ENCODE measurements around the gene GTF2H4. TPM values are rescaled to one million over a fixed set of nuclear protein-coding genes. Genes with fewer than 3 reads are reported as not detected.

Gene GTF2H4
- total RNA-seq, 4 donors from 2014 or later: 5.7 to 20.7 (median 7.5) TPM

- intact Hi-C loops (cut with DNase I; ENCODE audit: low total_unique reads) (no loop called here), in situ Hi-C loops (cut with MboI; ENCODE audit: low sequenced_read_pairs in 4 of 4) (loop anchor here in 1 of 4 donors (25.0 kb wide), 1 partner anchor 159 kb away; the partner anchor contains the start of genes FLOT1 and IER3)
- DNase-seq: no peak
- no peaks in the 10 kb centered on the region for H3K27me3 ChIP-seq
- peaks cover 0 to 80% of the 10 kb centered on the region in 2 donors for H3K36me3 ChIP-seq
- no peak overlapping the region for H3K4me3 ChIP-seq
- H3K9me3 ChIP-seq: no peaks in the 10 kb centered on the region
- TF ChIP-seq CTCF (IDR thresholded peaks at IDR 0.05 in 4 of 5, conservative IDR thresholded peaks at IDR 0.05 in 1 of 5) (no peak), POLR2A (IDR thresholded peaks at IDR 0.05) (no peak)
- H3K4me1 ChIP-seq: no peaks in the 10 kb centered on the region
- no peak overlapping the region for H3K27ac ChIP-seq
- no peak for ATAC-seq
Observed at GRCh38 chr6:30896541-30896940, 11.5 kb upstream of the GTF2H4 start.

- no peak overlapping the region for H3K27ac ChIP-seq
- H3K9me3 ChIP-seq: no peaks in the 10 kb centered on the region
- intact Hi-C loops (cut with DNase I; ENCODE audit: low total_unique reads) (no loop called here), in situ Hi-C loops (cut with MboI; ENCODE audit: low sequenced_read_pairs in 4 of 4) (loop anchor here in 1 of 4 donors (25.0 kb wide), 1 partner anchor 161 kb away; the partner anchor contains the start of genes FLOT1 and IER3)
- DNase-seq: no peak
- ATAC-seq: no peak
- TF ChIP-seq CTCF (IDR thresholded peaks at IDR 0.05 in 4 of 5, conservative IDR thresholded peaks at IDR 0.05 in 1 of 5): no peak
- no peak for TF ChIP-seq POLR2A (IDR thresholded peaks at IDR 0.05)
- no peaks in the 10 kb centered on the region for H3K4me1 ChIP-seq
- no peaks in the 10 kb centered on the region for H3K27me3 ChIP-seq
- H3K4me3 ChIP-seq: no peak overlapping the region
- peaks cover 0 to 66% of the 10 kb centered on the region in 2 donors for H3K36me3 ChIP-seq
Observed at GRCh38 chr6:30897882-30898281, 10.1 kb upstream of the GTF2H4 start.

- DNase-seq: no peak
- no peaks in the 10 kb centered on the region for H3K4me1 ChIP-seq
- no peaks in the 10 kb centered on the region for H3K9me3 ChIP-seq
- in situ Hi-C loops (cut with MboI; ENCODE audit: low sequenced_read_pairs in 4 of 4): loop anchor here in 1 of 4 donors (25.0 kb wide), 1 partner anchor 162 kb away; the partner anchor contains the start of genes FLOT1 and IER3
- H3K27ac ChIP-seq: no peak overlapping the region
- intact Hi-C loops (cut with DNase I; ENCODE audit: low total_unique reads): no loop called here
- no peak overlapping the region for H3K4me3 ChIP-seq
- no peak for ATAC-seq
- H3K36me3 ChIP-seq: peaks cover 0 to 56% of the 10 kb centered on the region in 2 donors
- no peaks in the 10 kb centered on the region for H3K27me3 ChIP-seq
- TF ChIP-seq CTCF (IDR thresholded peaks at IDR 0.05 in 4 of 5, conservative IDR thresholded peaks at IDR 0.05 in 1 of 5) (no peak), POLR2A (IDR thresholded peaks at IDR 0.05) (no peak)
Observed at GRCh38 chr6:30898750-30899360, 9.2 kb upstream of the GTF2H4 start.

- Histone ChIP-seq H3K9me3 (no peaks in the 10 kb centered on the region), H3K36me3 (peaks cover 0 to 36% of the 10 kb centered on the region in 2 donors), H3K4me3 (no peak overlapping the region), H3K4me1 (no peaks in the 10 kb centered on the region), H3K27me3 (no peaks in the 10 kb centered on the region), H3K27ac (no peak overlapping the region)
- in situ Hi-C loops (cut with MboI; ENCODE audit: low sequenced_read_pairs in 4 of 4) (no loop called here), intact Hi-C loops (cut with DNase I; ENCODE audit: low total_unique reads) (no loop called here)
- DNase-seq (no peak), ATAC-seq (no peak)
- TF ChIP-seq POLR2A (IDR thresholded peaks at IDR 0.05): no peak
- TF ChIP-seq CTCF (IDR thresholded peaks at IDR 0.05 in 4 of 5, conservative IDR thresholded peaks at IDR 0.05 in 1 of 5): no peak
Observed at GRCh38 chr6:30900863-30901417, 7.1 kb upstream of the GTF2H4 start.
